Stimulated activated naive CD8-positive, alpha-beta T cell treated with anti-CD3 and anti-CD28 coated beads, Interleukin-15, Interleukin-2, amounts not matched to agents 100 ng/mL and 50 ng/mL, for 24 hours (primary cell): Measurements from ENCODE around the gene GPNMB.
"Not testable (repeated sequence)": the region's sequence is repeated elsewhere in the genome, so short reads cannot be mapped to it uniquely, and the experiment has no call there.

Source experiments
- H3K27ac Mint-ChIP-seq: one replicate; pipeline ENCODE4 v1.8.0; 2021; ENCODE audit warnings: mild to moderate bottlenecking, mixed read lengths
- H3K27me3 Mint-ChIP-seq: one replicate; pipeline ENCODE4 v1.8.0; 2021; ENCODE audit warnings: mixed read lengths
- H3K36me3 Mint-ChIP-seq: one replicate; pipeline ENCODE4 v1.8.0; 2021; ENCODE audit warnings: low read depth, mixed read lengths
- H3K4me1 Mint-ChIP-seq: one replicate; pipeline ENCODE4 v1.8.0; 2021; ENCODE audit warnings: low read depth, mixed read lengths
- H3K4me3 Mint-ChIP-seq: one replicate; pipeline ENCODE4 v1.8.0; 2021; ENCODE audit warnings: mild to moderate bottlenecking, mixed read lengths
- H3K9me3 Mint-ChIP-seq: one replicate; pipeline ENCODE4 v1.8.0; 2021; ENCODE audit warnings: mixed read lengths

GPNMB gene

GRCh38 chr7:23295401-23295697 lies 48.8 kb downstream of the GPNMB start:
- Mint-ChIP-seq H3K27me3 (peaks cover 7% of the 10 kb centered on the region), H3K27ac (no peak overlapping the region), H3K4me1 (peaks cover 17% of the 10 kb centered on the region), H3K36me3 (peaks cover 6% of the 10 kb centered on the region), H3K4me3 (no peak overlapping the region), H3K9me3 (no peaks in the 10 kb centered on the region)

GRCh38 chr7:23298141-23298881 lies 51.7 kb downstream of the GPNMB start:
- H3K27me3 Mint-ChIP-seq, result peaks cover 7% of the 10 kb centered on the region

GRCh38 chr7:23298885-23299769 lies 52.6 kb downstream of the GPNMB start, which contains the start of gene MALSU1:
MALSU1 (plus strand) TSS chr7:23299339; CDS start chr7:23299353, 14 bp downstream.
- peaks cover 41% of the 10 kb centered on the region for H3K4me1 Mint-ChIP-seq
- H3K36me3 Mint-ChIP-seq, result peaks cover 31% of the 10 kb centered on the region
- no peaks in the 10 kb centered on the region for H3K9me3 Mint-ChIP-seq
- peak within 1 kb of the TSS; percentile 96 for H3K27ac Mint-ChIP-seq
- H3K4me3 Mint-ChIP-seq, result peak within 1 kb of the TSS; percentile 93
- H3K27me3 Mint-ChIP-seq, result peaks cover 7% of the 10 kb centered on the region

More at GRCh38 chr7:23298141-23298881, 51.7 kb downstream of the GPNMB start:
- peaks cover 29% of the 10 kb centered on the region for H3K36me3 Mint-ChIP-seq
- peak overlapping the region; percentile 93 for H3K4me3 Mint-ChIP-seq
- H3K9me3 Mint-ChIP-seq, result no peaks in the 10 kb centered on the region
- peaks cover 39% of the 10 kb centered on the region for H3K4me1 Mint-ChIP-seq
- peak overlapping the region; percentile 96 for H3K27ac Mint-ChIP-seq

GRCh38 chr7:23299770-23300300 lies 53.3 kb downstream of the GPNMB start:
- peaks cover 48% of the 10 kb centered on the region for H3K4me1 Mint-ChIP-seq
- H3K9me3 Mint-ChIP-seq, result no peaks in the 10 kb centered on the region
- H3K36me3 Mint-ChIP-seq, result peaks cover 38% of the 10 kb centered on the region
- H3K27ac Mint-ChIP-seq, result peak overlapping the region; percentile 96
- H3K27me3 Mint-ChIP-seq, result peaks cover 3% of the 10 kb centered on the region
- H3K4me3 Mint-ChIP-seq, result peak overlapping the region; percentile 93

- H3K36me3 Mint-ChIP-seq, result peaks cover 81% of the 10 kb centered on the region
- H3K9me3 Mint-ChIP-seq, result no peaks in the 10 kb centered on the region
- H3K4me3 Mint-ChIP-seq, result no peak overlapping the region
- H3K27ac Mint-ChIP-seq, result peak overlapping the region; percentile 64
- peaks cover 47% of the 10 kb centered on the region for H3K4me1 Mint-ChIP-seq
- H3K27me3 Mint-ChIP-seq, result no peaks in the 10 kb centered on the region
Observed at GRCh38 chr7:23306936-23307521, 60.5 kb downstream of the GPNMB start.

GRCh38 chr7:23308754-23309153 lies 62.2 kb downstream of the GPNMB start:
- peaks cover 71% of the 10 kb centered on the region for H3K36me3 Mint-ChIP-seq
- no peaks in the 10 kb centered on the region for H3K9me3 Mint-ChIP-seq
- H3K4me1 Mint-ChIP-seq, result peaks cover 36% of the 10 kb centered on the region
- no peaks in the 10 kb centered on the region for H3K27me3 Mint-ChIP-seq
- H3K4me3 Mint-ChIP-seq, result no peak overlapping the region
- no peak overlapping the region for H3K27ac Mint-ChIP-seq

- H3K9me3 Mint-ChIP-seq, H3K27me3 Mint-ChIP-seq, H3K27ac Mint-ChIP-seq, H3K4me3 Mint-ChIP-seq: not testable (repeated sequence)
- peaks cover 13% of the 10 kb centered on the region for H3K4me1 Mint-ChIP-seq
- H3K36me3 Mint-ChIP-seq, result peaks cover 42% of the 10 kb centered on the region
Observed at GRCh38 chr7:23312141-23312540, 65.6 kb downstream of the GPNMB start.

GRCh38 chr7:23315366-23315765 lies 68.8 kb downstream of the GPNMB start:
- no peak overlapping the region for H3K27ac Mint-ChIP-seq
- H3K36me3 Mint-ChIP-seq, result peaks cover 11% of the 10 kb centered on the region
- H3K9me3 Mint-ChIP-seq, result no peaks in the 10 kb centered on the region
- peaks cover 7% of the 10 kb centered on the region for H3K4me1 Mint-ChIP-seq
- H3K4me3 Mint-ChIP-seq, result no peak overlapping the region
- peaks cover 3% of the 10 kb centered on the region for H3K27me3 Mint-ChIP-seq
